GM12874 (cell line): Measurements from ENCODE around the gene CLDN22.

Experiments used
- CTCF ChIP-seq: IDR thresholded peaks from 2 replicates; pipeline ENCODE4 v1.5.1; 2011; ENCODE audit warnings: low read depth, mild to moderate bottlenecking, control low read depth, low read length, moderate library complexity; ENCODE audit not compliant: insufficient read depth

CLDN22 gene

GRCh38 chr4:183327827-183328226 lies 7.8 kb upstream of the CLDN22 start:
- no peak for TF ChIP-seq CTCF

GRCh38 chr4:183326853-183327252 lies 6.8 kb upstream of the CLDN22 start:
- no peak for TF ChIP-seq CTCF

- TF ChIP-seq CTCF: no peak
Observed at GRCh38 chr4:183324619-183325018, 4.5 kb upstream of the CLDN22 start.

GRCh38 chr4:183323295-183323694 lies 3.2 kb upstream of the CLDN22 start:
- no peak for TF ChIP-seq CTCF

- no peak for TF ChIP-seq CTCF
Observed at GRCh38 chr4:183322326-183322725, 2.2 kb upstream of the CLDN22 start, which contains the start of gene CLDN24. TSS of gene CLDN24 (minus strand) at chr4:183322426. CDS start at chr4:183322426, 0 bp downstream.

GRCh38 chr4:183321516-183321915 lies 1.4 kb upstream of the CLDN22 start:
- TF ChIP-seq CTCF: no peak

GRCh38 chr4:183321079-183321478 lies 1.0 kb upstream of the CLDN22 start:
- no peak for TF ChIP-seq CTCF

- no peak for TF ChIP-seq CTCF
Observed at GRCh38 chr4:183318656-183319055, 1.4 kb downstream of the CLDN22 start.
